GM18519 (cell line): ENCODE results near the gene SPEN.
"Not testable (repeated sequence)": the region's sequence is repeated elsewhere in the genome, so short reads cannot be mapped to it uniquely, and the experiment has no call there.

Source experiments
- ATAC-seq: cut with Tn5 transposase; IDR thresholded peaks from one replicate; pipeline ENCODE4 v1.9.1; 2021; ENCODE audit warnings: mild to moderate bottlenecking, moderate library complexity; ENCODE audit not compliant: unreplicated experiment, low FRiP score

Gene SPEN

DNA sequence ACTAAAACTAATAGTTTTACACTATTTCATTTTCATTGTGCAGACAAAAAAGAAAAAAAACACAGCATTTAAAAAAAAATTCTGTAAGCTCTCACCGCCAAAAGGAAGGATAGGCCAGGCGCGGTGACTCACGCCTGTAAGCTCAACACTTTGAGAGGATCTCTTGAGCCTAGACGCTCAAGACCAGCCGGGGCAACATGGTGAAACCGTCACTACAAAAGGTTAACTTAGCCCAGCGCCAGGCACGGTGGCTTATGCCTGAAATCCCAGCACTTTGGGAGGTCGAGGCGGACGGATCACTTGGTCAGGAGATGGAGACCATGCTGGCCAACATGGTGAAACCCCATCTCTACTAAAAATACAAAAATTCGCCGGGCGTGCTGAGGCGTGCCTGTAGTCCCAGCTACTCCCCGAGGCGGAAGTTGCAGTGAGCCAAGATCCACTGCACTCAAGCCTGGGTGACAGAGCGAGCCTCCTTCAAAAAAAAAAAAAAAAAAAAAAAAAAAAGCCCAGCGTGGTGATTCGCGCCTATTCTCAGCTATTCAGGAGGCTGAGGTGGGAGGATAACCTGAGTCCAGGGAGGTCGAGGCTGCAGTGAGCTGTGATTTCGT lies 14.3 kb upstream of the SPEN start:
- ATAC-seq: no peak

DNA sequence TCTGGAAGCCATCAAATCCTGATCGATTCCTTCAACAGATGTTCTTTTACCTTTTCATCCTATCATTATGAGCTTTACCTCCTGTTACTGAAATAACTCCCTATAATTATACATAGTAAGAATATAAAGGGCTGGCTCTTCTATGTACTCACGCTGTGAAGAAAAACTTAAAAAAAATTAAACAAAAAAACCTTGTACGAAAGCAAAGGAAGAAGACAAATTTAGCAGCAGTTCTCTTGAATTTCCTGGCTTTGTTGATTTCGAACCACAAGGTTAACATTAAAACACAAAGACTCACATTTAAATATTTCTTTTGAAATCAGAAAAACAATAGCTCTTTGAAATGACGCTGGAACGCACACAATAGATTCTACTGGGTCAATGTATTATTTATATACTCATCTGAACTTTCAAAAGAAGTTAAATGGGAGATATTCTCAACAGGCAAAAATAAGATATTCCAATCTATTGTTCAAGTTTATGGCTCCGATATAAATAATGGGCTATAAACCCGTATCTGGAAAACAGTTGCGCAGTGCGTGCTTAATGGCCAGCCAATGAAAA lies 13.6 kb upstream of the SPEN start:
- no peak for ATAC-seq

DNA sequence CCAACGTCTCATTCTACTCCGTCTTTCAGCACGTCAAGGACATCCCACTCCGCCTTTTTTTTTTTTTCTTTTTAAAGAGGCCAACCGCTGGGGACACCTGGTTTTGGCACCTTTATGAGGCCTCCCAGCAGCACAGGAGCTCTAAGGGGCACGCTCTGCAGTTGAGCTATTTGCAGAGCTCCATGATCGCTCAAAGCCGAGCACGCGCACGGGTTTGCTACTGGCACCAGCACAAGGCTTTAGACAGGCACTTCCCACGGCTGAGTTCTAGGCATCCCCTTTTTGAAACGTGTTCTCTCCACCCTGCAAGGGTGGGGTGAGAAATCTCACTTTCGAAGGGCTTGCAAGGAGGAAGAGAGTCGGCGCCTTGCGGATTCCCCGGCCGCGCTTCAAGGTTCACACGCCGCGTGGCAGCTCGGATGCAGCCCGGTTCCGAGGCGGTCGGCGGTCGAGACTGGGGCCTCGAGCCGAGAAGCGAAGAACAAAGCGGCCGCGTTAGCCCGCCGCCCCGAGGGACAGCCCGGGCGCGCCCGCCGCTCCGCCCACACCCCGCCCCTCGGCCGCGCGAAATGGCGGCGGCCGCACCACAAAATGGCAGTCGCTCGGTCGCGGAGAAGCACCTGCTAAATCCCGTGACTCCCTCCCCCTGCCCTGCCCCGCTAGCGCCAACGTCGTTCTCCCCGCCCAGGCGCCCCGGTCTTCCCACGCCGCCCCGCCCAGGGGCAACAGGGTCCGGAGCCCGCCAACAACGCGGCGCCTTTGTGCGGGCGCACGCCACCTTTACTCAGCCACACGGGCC lies 12.9 kb upstream of the SPEN start:
- ATAC-seq: no peak

DNA sequence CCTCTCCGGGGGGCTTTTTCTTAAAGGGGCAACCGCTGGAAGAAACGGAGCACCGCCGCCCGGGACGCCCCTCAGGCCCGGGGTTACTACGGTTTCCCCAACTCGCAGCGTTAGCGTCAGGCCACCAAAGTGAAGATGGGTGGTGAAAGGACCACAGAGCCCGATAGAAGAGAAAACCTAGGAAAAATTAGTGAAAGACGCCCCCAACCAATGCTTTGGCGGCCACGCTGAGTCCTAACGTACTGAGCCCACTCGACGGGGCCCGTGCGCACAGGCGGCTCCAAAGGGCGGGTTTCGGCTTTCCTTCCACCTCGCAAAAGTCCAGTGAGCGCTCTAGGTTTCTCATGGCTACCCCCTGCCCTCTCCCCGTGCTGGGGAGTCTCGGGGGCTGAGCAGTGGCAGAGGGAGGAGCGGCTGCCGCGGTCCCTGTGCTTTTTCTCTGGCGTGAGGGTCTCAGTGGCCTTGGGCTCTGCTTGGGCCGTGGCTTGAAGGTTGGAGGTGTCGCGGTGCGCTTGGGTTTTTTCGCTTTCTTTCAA lies 12.2 kb upstream of the SPEN start:
- ATAC-seq: no peak

DNA sequence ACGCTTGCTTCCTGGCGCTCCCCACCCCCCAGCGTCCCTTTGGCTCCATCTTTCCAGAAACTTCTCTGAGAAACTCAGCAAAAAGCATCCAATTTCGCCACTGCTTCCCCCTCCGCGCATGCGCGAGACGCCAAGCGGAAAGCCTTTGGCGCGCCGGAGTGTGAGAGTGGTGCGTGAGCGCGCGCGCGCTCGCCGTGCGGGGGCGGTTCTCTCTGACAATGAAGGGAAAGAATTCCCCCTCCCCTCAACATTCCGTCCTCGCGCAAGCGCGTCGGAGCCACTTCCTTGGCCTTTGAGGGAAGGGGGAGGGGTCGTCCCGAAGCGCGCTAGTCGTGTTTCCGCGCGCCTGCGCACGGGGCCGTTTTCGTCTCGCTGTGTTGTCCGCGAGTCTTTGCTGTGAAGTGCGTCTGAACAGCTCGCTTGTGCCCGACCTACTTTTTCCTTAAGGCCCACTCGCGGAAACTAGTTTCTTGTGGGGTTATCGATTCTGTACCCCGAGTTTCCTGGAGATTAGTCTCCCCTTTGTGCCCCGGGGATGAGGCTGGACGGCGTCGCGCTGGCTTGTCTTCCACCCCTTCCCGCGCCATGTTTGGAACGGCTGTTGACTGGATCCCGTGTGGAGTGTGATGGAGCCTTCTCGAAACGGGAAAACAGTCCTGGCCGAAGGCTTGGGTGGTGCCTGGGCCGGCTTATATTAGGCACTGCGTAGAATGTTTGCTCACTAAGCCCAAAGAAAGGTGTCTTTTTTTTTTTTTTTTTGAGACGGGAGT lies 11.6 kb upstream of the SPEN start:
- peak; percentile 47 for ATAC-seq

DNA sequence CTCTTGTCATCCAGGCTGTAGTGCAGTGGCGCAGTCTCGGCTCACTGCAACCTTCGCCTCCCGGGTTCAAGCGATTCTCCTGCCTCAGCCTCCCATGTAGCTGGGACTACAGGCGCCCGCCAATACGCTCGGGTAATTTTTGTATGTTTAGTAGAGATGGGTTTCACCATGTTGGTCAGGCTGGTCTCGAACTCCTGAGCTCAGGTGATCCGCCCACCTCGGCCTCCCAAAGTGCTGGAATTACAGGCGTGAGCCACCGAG lies 11.1 kb upstream of the SPEN start:
- not testable (repeated sequence) for ATAC-seq

DNA sequence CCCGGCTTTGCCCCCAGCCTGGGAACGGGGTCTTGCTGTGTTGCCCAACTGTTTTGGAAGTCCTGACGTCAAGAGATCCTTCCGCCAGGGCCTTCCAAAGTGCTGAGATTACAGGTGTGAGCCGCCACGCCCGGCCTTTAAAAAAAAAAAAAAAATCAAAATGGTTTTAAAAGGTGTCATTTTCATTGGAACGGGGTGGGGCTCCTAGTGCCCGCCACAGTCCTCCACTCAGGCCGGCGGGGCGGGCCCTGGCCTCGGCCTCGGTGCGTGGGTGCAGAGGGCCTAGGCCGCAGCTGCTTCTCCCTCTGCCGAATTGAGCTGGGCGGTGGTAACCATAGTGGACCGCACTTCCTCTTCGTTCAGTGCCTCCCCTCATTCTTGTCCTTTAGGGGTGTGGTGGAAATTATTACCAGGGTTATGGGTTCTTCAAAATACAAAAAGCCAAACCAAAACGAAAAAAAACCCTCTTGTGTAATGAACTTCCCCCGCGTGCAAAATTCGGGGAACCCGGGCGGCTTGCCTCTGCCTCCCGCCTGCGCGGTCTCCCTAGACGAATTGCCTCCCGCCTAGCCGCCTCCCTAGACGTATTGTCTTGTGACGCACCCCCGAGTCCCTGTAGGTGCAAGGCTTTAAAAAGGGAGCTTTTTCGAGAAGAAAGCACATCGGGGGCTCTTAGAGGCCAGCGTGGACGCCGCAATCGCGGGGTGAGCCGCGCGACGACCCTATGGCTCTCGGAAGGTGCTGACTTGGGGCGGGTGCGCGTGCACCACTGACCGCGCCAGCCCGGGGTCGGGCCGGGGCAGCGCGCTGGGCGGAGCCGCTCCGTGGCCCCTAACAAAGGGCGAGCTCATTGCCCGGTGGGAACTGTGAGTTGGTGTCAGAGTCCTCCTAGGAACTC lies 10.5 kb upstream of the SPEN start:
- no peak for ATAC-seq

DNA sequence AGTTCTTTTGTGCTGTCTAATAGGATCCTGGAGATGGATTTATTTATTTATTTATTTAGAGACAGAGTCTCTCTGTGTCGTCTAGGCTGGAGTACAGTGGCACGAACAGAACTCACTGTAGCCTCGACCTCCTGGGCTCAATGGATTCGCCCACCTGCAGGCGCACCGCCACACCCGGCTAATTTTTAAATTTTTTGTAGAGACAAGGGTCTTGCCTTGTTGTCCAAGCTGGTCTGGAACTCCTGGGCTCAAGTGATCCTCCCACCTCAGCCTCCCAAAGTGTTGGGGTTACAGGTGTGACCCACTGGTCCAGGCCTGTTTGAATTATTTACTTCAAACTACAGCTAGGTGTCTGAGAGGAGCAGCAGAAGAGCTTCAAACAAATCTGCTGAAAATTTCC lies 9.6 kb upstream of the SPEN start:
- no peak for ATAC-seq

DNA sequence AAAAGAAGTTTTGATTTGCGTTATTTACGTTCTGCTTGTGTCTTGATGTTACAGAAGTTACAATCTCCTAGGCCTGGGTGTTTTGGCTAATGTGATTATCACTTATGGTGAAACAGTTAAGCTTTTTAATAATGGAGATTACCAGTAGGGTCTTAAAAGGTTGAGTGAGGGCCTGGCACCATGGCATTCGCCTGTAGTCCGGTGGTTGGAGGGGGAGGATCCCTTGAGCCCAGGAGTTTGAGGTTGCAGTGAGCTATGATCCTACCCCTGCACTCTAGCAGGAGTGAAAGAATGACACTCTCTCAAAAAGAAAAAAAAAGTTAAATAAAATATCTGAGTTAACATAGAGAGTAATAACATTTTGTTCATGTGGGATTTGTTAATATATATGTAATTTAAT lies 8.8 kb upstream of the SPEN start:
- ATAC-seq: no peak

DNA sequence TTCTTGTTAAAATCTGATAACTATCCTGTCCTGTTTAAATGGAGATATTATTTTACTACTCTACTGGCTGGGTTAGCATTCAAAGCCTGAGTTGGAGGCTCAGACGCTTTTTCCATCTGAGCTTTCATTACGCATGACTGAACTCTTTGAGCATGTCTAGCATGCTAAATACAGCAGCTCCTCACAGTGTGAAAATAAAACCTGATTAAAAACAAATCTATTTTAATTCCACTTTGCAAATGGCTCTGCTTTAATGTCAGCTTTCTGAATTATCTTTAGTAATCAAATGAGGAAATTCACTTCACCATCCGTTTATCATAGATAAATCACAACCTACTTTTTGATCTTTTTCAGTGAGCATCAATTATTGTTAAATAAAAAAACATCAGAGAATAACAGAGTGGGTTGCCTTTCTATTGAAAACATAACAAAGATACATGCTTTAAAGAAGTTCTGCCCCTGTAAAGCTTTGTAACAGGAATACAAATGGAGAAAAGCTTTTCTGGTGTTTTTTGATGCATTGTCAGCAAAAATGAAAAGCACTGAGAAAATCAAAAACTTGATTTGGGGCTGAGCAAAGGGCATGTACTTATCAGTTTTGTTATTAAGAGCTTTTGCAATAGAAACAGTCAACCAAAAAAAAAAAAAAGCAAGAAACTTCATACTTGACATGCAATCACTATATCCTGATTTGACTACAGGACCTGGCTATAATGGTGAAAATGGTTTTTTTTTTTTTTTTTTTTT lies 3.5 kb upstream of the SPEN start:
- ATAC-seq: no peak

DNA sequence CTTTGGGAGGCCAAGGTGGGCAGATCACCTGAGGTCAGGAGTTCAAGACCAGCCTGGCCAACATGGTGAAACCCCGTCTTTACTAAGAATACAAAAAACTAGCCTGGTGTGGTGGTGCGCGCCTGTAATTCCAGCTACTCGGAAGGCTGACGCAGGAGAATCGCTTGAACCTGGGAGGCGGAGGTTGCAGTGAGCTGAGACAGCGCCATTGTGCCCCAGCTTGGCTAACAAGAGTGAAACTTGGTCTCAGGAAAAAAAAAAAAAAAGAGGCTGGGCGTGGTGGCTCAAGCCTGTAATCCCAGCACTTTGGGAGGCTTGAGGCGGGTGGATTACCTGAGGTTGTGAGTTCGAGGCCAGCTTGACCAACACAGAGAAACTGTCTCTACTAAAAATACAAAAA lies 1.5 kb upstream of the SPEN start:
- ATAC-seq: not testable (repeated sequence)

DNA sequence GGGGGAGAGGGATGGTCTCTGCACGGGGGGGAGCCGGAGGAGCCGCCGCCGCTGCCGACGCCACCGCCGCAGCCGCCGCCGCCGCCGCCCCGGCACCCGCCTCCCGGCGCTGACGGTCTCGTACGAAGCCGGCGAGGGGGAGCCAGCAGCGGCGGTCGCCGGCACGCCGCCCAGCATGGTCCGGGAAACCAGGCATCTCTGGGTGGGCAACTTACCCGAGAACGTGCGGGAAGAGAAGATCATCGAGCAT lies 311 bp downstream of the SPEN start:
- ATAC-seq: no peak

DNA sequence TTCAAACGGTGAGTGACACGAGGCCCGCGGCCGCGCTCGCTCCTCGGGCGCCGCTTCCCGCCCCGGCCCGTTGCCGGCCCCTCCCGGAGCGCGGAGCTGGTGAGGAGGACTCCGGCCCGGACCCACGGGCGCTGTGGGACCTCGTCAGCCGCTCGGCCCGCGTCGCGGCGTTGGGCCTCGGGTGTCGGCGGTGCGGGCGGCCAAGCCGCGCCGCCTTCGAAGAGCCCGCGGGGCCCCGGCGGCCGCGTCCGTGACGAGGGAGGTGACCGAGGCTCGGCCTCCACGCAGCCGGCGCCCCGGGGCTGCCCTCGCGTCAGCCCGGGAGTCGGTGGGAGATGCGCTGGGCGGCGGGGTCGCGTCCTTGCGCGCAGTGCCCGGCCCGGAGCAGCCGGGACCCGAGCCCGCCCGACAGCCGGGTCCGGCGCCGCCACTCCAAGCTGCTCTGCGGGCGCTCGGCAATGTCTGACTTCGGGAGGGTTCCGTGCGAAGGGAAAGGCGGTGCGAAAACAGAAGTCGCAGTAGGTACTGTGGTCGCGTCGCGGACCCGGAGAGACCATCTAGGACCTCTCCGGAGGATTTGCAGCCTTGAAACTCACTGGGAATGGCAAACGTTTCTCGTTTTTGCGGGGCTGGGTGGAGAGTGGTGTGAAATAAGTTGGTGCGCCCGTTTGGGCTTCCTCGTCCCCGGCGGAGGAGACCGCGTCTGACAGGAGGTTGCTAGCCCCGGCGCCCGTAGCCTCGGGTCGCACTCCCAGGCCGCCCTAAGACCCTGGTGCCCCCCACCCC lies 829 bp downstream of the SPEN start:
- peak; percentile 16 for ATAC-seq

DNA sequence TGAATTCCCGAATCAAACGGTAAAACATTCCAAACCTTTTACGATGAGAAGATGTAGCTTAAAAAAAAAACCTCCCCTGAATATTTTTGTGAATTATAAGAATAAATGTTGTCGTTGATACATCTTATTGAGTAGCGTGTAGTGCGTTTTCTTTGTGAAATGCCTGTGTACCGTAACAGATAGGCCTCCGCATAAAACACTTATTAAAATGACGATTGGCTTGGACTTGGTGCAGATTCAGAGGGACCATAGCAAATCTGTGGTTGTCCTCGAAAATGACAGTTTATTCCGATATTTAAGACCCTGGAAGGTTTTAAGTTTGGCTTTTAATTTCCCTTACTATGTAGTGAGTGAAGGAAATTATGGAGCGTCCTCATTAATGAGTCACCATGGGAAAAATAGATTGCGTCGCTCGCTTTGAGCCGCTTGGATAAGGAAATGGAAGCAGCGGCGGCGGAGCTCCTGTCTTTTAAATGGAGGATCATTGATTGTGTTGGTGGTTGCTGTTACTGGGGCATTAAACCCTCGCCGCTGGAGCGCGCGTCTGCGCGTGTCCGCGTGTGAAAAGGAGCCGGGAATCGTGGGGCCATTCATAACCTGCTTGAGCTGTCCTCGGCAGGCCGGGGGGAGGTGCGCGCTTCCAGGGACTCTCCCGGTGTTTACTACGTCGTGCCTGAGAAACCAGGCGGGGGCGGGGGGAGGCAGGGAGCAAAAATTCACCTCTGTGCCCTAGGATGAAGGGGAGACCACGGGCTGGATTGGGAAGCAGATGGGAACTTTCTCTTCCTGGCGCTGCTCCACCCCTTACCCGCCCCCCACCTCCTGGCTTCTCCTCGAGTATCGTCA lies 1.6 kb downstream of the SPEN start:
- ATAC-seq: no peak

DNA sequence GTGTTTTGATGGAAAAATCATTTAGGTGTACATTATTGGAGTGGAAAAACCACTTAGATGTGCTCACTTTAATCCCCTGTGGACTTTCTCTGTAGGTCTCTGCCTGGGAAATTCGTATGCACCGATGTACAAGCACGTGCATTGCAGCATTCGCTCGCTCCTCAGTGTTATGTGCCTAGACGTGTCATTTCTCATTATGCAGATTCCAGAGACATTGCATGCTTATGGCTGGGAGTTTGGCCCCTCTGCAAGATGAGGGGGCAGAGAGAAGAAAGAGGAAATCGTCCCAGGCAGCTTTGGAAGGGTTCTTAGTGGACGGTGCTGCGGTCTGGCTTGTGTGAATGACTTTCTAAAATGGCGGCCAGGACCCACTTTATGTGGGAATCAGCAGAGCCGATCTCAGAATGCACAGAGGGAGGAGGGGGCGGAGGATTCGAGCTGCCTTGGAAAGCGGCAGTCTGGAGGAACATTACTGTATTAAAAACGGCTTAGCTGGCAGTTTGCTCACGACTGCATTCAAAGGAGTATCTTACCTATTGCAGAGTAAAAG lies 2.3 kb downstream of the SPEN start:
- ATAC-seq: no peak

DNA sequence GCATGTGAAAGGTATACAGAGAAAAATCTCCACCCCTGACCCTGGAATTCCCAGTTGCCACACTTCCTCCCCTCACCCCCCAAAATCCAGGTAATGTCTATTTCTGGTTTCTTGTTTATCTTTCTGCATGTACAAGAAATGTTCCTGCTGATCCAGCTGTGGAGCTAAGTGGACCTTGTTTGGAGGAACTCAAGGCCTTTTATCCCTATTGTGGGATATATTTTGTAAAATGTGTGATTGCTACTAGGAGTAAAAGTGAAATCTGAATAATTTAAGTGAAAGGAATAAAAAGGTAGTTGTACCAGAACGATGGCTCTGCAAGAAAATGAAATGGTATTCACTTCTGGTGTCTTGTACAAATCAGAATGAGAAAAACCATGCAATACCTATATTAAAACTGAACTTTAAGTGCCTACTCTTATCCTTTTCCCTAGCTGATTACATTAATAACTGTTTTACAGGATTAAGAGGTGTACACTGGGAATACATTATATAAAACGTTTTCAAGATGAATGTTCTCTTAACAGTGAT lies 3.0 kb downstream of the SPEN start:
- ATAC-seq: no peak

DNA sequence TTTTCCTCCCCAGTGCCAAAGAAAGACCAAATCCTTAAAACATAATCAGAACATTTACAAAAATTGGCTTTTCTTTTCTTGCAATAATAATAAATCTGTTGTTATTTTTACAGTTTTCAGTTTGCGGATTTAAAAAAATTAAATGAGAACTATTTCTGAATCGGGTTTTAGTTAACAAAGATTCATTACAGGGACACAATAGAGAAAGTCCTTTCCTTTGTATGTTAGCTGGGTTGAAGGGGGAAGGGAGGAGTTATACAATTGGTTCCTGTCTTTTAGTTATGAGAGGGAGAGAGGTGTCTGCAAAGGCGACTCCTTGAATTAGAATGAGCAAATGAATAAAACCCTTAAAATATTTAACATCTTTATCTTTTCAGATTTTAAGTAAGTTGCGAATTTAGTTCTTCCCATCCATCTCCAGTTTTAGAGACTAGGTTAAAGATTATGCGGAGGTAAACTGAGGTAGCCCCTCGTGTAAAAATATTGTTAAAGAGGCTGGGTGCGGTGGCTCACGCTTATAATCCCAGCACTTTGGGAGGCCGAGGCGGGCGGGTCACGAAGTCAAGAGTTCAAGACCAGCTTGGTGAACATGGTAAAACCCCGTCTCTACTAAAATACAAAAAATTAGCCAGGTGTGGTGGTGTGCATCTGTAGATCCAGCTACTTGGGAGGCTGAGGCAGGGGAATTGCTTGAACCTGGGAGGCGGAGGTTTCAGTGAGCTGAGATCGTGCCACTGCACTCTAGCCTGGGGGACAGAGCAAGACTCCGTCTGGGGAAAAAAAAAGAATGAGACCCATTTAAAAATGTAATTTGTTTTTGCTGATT lies 3.9 kb downstream of the SPEN start:
- ATAC-seq: no peak
